ENCODE measurements around the gene RIMBP2. TPM values are rescaled to one million over a fixed set of nuclear protein-coding genes. Genes with fewer than 3 reads are reported as not detected.

RIMBP2 gene
- total RNA-seq, 4 donors from 2014 or later, result 0.83 to 1.8 (median 1.4) TPM

DNA sequence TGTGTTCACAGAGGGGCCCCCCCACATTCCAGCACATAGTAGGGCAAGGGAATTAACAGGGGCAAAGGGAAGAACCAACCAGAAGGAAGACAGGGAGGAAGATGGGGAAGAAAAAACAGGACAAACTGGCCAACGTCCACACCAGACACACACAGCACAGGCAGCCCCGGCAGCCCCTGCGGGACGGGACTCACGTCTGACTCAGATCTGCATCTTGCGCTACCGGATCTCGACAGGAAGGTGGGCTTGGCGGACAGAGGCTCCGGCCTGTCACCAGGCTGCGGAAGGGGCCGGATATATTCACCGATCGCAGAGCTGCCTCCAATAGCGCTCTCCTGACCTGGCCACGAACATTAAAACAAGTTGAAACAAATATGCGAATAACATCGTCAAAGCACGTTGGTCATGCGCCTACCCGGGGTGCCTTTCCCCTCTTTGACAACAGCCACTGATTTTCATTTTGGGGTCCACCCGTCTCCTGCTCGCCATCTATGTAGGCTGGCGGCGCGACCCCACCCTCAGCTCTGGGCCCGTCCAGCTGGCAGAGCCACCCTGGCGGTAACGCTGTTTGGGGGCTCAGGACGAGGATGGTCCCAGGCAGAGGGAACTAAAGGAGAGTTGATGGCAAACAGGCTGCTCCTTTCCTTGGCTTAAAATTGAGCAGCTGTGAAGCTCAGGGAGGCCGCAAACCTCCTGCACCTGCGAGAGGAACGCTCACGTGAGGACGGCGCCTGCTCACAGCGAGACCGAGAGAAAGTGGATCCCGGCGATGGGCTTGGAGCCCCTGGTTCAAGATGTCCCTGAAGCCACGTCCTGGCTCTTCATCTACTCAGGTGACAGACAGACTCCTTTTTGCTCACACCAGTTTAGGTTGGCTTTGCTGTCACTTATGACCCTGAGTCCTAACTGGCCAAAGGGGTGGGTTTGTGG, 264.8 kb downstream of the RIMBP2 start:
- TF ChIP-seq, protein P1, sequence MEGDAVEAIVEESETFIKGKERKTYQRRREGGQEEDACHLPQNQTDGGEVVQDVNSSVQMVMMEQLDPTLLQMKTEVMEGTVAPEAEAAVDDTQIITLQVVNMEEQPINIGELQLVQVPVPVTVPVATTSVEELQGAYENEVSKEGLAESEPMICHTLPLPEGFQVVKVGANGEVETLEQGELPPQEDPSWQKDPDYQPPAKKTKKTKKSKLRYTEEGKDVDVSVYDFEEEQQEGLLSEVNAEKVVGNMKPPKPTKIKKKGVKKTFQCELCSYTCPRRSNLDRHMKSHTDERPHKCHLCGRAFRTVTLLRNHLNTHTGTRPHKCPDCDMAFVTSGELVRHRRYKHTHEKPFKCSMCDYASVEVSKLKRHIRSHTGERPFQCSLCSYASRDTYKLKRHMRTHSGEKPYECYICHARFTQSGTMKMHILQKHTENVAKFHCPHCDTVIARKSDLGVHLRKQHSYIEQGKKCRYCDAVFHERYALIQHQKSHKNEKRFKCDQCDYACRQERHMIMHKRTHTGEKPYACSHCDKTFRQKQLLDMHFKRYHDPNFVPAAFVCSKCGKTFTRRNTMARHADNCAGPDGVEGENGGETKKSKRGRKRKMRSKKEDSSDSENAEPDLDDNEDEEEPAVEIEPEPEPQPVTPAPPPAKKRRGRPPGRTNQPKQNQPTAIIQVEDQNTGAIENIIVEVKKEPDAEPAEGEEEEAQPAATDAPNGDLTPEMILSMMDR (IDR thresholded peaks at IDR 0.05), result no peak
- TF ChIP-seq POLR2A (IDR thresholded peaks at IDR 0.05; ENCODE audit: low read depth) (no peak), POLR2AphosphoS5 (IDR thresholded peaks at IDR 0.05) (no peak), EP300 (IDR thresholded peaks at IDR 0.05) (no peak)
- Histone ChIP-seq H3K27ac (replicated peaks in 1 of 4) (no peak overlapping the region), H3K4me1 (no peaks in the 10 kb centered on the region), H3K36me3 (no peaks in the 10 kb centered on the region), H3K9me3 (no peaks in the 10 kb centered on the region), H3K27me3 (peaks cover 0 to 5% (median 0%) of the 10 kb centered on the region in 4 donors), H3K4me3 (no peak overlapping the region)
- intact Hi-C loops (cut with DNase I), result no loop called here
- WGBS, result 88% methylated on average over 40 of the region's 41 CpGs
- no peak for DNase-seq (ENCODE audit: extremely low spot score)

- H3K4me3 ChIP-seq, result no peak overlapping the region
- intact Hi-C loops (cut with DNase I), result no loop called here
- peaks cover 0 to 5% (median 0%) of the 10 kb centered on the region in 4 donors for H3K27me3 ChIP-seq
- H3K36me3 ChIP-seq, result no peaks in the 10 kb centered on the region
- DNase-seq (ENCODE audit: extremely low spot score), result no peak
- H3K9me3 ChIP-seq, result no peaks in the 10 kb centered on the region
- WGBS, result 91% methylated on average over 9 of the region's 18 CpGs
- TF ChIP-seq POLR2A (IDR thresholded peaks at IDR 0.05; ENCODE audit: low read depth), result no peak
- H3K27ac ChIP-seq (replicated peaks in 1 of 4), result no peak overlapping the region
- no peaks in the 10 kb centered on the region for H3K4me1 ChIP-seq
Measured at GRCh38 chr12:130449291-130449690, 266.8 kb downstream of the RIMBP2 start.

- Histone ChIP-seq H3K27me3 (peaks cover 0 to 5% (median 0%) of the 10 kb centered on the region in 4 donors), H3K27ac (replicated peaks in 1 of 4) (no peak overlapping the region), H3K9me3 (no peaks in the 10 kb centered on the region), H3K4me3 (no peak overlapping the region), H3K36me3 (no peaks in the 10 kb centered on the region), H3K4me1 (no peaks in the 10 kb centered on the region)
- 87% methylated on average over 14 of the region's 20 CpGs for WGBS
- DNase-seq (ENCODE audit: extremely low spot score), result no peak
- intact Hi-C loops (cut with DNase I), result no loop called here
- no peak for TF ChIP-seq POLR2A (IDR thresholded peaks at IDR 0.05; ENCODE audit: low read depth)
- TF ChIP-seq, protein P1 (IDR thresholded peaks at IDR 0.05), result no peak
- no peak for TF ChIP-seq POLR2AphosphoS5 (IDR thresholded peaks at IDR 0.05)
- no peak for TF ChIP-seq EP300 (IDR thresholded peaks at IDR 0.05)
Measured at GRCh38 chr12:130448044-130448821, 267.9 kb downstream of the RIMBP2 start.

DNA sequence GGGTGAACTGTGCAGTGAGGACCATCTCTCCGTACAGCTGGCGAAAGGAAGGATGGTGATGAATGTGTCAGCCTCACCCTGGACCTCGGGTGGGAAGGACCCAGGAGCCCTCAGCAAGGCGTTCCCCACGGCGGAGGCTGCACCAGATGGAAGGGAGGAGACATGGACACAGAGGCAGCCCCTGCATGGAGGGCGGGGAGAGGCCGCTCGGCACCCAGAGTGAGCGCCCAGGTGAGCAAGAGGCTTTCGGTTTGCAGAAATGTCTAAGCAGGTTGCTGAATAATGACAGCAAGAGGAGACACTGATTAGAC, 268.5 kb downstream of the RIMBP2 start:
- TF ChIP-seq POLR2AphosphoS5 (IDR thresholded peaks at IDR 0.05) (no peak), EP300 (IDR thresholded peaks at IDR 0.05) (no peak), POLR2A (IDR thresholded peaks at IDR 0.05; ENCODE audit: low read depth) (no peak)
- TF ChIP-seq, protein P1 (IDR thresholded peaks at IDR 0.05), result no peak
- no peaks in the 10 kb centered on the region for H3K9me3 ChIP-seq
- no peak overlapping the region for H3K4me3 ChIP-seq
- H3K27me3 ChIP-seq, result peaks cover 0 to 5% (median 0%) of the 10 kb centered on the region in 4 donors
- intact Hi-C loops (cut with DNase I), result no loop called here
- no peak for DNase-seq (ENCODE audit: extremely low spot score)
- H3K36me3 ChIP-seq, result no peaks in the 10 kb centered on the region
- H3K27ac ChIP-seq (replicated peaks in 1 of 4), result no peak overlapping the region
- WGBS, result 91% methylated on average over 11 of the region's 11 CpGs
- H3K4me1 ChIP-seq, result no peaks in the 10 kb centered on the region
